Stimulated activated CD8-positive, alpha-beta memory T cell treated with anti-CD3 and anti-CD28 coated beads, Interleukin-2, amount 100 ng/mL, for 48 hours (primary cell): ENCODE data around the gene PFDN1.

Experiments used
- DNase-seq, 2 donors: peaks; one replicate each; pipeline ENCODE4 v3.0.0-alpha.2; 2020; ENCODE audit warnings: low read depth in 2 of 2

PFDN1 gene

DNA sequence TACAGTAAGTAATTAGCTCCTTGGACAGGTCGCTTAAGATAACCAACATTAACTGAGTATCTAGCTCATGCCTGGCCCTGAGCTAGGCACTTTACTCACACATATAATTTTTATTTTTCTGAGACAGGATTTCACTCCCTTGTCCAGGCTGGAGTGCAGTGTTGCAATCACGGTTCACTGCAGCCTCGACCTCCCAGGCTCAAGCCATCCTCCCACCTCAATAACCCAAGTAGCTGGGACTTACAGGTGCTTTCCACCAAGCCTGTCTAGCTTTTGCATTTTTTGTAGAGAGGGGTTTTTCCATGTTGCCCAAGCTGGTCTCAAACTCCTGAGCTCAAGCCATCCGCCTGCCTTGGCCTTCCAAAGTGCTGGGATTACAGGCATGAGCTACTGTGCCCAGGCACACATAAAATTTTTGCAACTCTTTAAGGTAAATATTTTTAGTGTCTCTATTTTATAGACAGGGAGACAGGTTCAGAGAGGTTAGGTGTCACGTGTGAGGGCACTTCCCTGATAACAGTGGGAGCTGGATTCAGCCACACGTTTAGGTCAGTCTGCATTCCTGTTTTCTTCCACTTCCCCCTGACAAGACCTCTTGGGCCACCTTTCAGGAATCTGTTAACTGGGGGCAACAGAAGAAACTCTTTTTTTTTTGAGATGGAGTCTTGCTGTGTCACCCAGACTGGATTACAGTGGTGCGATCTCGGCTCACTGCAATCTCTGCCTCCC lies 25.3 kb upstream of the PFDN1 start:
- no peak for DNase-seq

DNA sequence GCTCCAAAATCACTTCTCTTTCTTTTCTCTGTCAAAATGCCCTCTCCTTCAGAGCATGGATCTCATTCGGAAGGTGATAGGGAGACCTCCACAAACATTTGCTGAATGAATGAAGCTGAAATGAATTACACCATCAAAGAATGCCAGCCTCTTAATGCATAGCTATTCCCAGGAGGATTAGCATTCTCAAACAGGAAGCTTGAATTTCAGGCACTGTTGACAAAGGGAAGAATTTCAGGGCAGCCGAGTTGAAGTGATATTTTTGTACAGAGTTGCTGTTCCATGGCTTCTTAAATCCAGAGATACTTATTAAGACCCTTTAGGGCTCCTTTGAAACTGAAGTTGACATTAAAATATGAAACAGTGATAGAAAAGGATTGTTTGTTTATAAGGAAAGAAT lies 24.7 kb upstream of the PFDN1 start:
- DNase-seq = no peak

DNA sequence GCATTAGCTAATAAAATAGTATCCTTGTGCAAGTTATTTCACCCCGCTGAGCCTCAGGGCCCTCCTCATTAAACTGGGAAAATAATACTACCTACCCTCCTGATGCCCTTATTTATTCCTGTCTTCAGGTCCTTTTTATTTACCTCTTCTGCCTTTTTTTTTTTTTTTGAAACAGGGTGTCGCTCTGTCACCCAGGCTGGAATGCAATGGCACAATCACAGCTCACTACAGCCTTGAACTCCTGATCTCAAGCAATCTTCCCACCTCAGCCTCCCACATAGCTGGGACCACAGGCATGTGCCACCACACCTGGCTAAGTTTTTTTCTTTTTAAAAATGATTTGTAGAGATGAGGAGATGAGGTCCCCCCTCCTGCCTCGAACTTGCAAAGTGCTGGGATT lies 22.6 kb upstream of the PFDN1 start:
- no peak for DNase-seq

DNA sequence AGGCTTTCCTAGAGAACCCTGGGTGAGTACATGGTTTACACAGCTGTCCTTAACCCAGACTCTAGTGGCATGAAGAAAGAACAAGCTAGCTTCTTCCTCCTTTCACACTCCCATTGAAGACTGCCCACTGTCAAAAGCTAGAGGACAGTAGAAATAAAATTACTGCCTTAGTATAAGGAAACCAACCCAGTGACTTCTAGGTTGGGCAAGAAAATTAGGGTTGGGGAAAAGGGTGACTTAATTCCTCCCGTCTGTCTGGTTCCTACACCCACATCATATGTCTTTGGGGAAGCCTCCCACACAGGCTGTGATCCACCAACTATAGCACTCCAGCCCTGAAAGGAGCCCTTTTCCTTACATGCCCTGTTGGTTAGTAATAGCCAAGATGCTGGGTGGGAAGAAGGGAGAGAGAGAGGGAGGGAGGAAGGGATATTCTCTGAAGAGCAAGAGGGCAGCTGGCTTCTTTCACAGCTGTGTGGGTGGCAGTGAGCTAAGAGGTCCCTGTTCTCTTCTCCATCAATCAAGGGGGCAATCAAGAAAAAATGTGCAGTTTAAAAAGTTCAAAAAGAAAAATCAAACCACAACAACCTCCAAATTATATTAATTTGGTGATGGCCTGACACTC lies 21.8 kb upstream of the PFDN1 start:
- DNase-seq = no peak

DNA sequence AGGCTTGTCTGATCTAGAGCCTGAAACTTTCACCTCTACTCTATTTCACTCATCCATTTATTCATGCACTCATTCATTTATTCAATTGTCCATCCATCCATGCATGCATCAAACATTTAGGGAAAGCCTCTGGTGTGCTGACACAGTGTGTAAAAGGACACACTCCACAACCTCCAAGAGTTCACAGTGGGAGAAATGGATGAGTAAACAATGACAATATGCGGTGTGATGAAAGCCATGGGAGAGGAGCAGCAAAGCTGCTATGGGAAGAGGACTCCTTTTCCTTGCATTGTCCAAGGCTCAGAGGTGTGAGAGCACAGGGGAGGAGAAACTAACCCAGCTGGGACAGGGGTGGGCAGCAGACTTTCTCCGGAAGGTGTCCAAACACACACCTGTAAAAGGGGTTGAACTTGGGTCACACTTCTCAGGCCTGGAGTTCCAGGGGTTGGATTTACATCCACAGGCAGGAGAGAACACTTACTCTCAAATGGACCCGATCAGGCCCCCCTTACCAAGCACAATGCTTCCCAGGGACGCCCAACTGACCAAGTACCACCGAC lies 21.2 kb upstream of the PFDN1 start:
- DNase-seq = no peak

DNA sequence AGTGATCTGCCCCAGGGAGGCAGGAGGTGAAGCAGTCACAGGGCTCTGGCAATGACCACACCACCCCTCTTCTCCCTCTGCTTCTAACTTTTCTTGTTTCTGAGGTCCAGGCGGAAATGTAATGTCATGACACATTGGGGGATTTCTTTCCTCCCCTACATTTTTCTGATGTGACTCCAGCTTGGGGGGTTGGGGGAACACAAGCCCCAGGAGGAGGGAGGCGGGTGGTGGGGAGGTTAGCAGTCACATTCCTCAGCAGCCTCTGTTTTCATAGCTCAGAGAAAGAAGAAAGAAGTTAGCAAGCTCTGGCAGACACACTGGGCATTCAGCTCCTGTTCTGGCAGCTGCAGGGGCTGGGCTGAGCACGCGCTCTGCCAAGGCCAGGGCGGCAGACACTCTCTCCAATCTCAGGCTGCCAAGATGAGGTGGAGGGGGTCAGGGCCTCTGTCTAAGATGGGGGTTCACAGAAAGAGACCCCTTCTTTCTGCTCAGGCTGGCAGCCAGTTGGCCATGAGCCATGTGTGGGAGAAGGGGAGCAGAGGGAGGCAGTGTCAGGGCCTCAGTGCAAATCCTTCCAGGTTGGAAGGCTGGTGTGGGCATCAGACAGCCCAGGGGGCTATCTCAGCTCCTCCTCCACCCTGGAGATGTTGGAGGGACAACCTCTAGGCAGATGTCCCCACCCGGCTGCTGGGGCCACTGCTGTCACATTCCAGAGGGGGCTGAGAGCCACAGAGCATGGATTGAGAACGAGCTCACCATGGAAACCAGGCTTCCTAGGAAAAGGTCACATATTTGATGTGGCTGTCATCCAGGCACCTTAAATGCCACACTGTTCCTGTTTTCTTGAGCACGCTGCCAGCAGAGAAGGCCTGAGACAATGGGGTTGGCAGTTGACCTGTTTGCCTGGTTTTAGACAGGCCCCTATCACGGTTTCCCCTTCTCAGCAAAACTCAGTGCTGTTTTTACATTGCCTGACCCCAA lies 20.1 kb upstream of the PFDN1 start:
- DNase-seq = no peak

DNA sequence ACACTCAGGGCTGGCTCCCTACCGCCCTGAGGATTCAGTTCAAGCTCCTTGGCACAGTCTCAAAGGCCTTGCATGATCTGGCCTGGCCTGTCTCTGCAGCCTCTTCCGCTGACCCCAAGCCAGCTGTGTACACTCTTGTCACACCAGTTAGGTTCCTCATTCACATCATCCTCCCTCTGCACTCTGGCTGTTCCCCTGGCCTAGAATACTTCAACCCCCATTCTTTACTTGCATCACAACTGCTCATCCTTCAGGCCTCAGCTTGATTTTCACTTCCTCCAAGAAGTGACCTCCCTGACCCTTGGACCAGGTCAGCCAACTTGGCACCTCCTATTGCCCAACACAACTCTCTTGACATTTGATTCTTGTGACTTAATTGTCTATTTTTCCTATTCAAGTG lies 18.9 kb upstream of the PFDN1 start:
- no peak for DNase-seq

DNA sequence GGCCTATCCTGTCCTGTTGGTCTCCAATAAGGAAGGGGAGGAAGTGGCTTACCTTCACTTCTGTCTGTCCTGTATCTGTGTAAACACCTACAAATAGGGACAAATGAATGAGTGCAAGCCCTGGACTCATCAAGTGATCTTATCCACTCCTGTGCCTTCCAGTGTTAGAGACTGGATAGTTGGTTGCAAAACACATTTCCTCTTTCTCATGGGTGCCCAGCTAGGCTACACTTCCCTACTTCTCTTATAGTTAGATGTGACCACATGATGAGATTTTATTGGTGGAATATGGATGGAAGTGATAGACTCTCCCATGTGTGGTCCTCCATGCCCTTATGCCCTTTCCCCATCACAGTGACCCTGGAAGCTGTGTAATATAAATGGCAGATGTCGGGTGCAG lies 16.9 kb upstream of the PFDN1 start:
- DNase-seq = no peak

DNA sequence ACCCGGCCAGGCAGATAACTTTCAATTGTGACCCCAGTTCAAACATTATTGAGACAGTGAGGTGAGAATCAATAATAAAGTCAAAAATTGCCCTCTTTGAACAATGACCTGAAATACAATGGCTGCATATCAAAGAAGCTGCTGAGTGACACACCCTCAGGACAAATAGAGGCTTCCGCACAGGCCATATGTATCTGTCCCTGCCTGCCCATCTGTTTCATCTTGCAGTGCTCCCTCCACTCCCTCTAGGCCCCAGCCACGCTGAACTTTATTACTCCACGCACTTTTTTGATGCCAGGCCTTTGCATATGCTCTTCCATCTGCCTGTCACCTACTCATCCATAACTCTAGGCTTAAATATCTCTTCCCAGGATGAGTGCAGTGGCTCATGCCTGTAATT lies 15.9 kb upstream of the PFDN1 start:
- DNase-seq = no peak

DNA sequence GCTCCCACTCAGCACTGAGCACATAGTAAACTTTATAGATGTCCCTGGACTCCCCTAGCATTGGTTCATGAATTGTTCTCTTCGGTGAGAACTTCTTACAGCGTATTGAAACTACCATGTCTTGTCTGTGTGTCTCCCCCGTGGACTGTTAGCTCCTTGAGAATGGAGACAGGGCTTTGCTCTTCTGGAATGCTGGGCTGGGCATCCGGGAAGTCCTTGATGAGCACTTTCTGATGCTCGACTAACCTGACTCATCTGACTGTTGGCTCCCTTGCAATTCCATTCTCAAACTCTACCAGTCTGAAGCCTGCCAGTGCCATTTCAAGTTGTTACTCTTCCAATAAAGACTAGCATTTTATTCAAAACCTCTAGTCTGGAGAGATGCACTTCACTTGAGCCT lies 15.0 kb upstream of the PFDN1 start:
- DNase-seq = no peak

DNA sequence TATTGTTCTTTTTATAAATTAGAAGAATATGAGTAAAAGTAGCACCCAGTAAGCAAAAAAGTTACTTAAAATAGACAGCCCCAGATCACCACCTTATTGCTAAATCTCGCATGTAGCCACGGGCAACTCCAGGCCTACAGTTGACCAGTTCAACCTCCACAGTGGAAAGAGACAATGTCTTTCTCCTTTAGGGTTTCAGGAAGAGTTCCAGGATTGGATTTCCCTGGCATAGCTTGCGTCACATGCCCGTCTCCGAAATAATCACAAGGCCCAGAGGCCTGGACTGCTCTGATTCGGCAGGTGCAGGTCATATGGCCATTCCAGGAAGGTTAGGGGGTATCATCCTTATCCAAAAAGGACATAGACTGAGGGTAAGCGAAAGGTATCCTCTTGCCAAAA lies 9.9 kb upstream of the PFDN1 start:
- no peak for DNase-seq

DNA sequence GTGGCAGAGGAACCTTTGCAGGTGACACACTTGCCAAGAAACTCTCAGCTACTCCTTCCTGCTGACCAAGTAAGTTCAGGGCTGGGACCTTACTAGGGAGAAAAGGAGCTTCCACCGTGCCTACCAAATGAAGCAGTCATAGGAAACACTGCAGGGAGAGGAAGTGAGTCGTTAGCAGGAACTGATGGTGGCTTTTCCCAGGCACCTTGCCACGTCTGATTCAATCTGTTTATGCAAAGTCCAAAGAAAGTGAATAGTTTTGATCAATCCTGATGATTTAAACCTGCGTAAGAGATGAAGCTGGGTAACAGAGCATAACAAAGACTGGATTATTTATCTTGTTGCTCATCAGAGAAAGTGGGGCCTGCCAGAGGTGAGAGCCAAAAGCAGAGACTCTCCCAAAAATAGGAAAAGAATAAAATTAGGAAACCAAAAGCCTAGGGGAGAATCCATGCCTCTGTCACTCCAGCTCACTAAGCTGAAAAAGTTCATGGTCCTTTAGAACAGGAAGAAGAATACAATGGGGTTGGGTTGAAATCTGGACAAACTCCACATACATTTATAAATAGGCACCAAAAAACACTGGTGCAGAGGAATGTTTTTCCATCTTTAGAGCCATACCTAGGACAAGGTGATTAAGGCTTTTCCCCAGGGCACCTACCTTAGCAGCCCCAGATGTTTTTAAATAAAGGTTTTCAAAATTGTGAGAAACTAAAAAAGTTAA lies 9.3 kb upstream of the PFDN1 start:
- DNase-seq = no peak

DNA sequence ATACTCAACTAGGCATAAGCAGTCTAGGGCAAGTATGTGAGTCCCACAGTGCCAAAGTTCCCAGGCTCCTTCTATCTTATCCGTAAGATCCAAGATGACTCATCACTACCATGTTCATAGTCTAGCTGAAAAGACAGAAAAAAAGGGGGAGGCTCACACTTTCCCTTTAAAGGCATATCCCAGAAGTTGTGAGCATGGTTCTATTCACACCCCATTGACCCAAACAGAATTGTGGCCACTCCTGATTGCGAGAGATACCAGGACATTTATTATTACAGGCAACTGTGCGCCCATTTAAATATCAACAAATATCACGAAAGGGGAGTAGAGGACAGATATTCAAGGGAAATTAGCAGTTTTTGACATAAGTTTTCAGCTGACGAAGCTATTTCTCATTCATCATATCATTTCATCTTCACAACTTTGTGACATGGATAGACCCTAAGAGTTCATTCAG lies 8.1 kb upstream of the PFDN1 start:
- DNase-seq = no peak

DNA sequence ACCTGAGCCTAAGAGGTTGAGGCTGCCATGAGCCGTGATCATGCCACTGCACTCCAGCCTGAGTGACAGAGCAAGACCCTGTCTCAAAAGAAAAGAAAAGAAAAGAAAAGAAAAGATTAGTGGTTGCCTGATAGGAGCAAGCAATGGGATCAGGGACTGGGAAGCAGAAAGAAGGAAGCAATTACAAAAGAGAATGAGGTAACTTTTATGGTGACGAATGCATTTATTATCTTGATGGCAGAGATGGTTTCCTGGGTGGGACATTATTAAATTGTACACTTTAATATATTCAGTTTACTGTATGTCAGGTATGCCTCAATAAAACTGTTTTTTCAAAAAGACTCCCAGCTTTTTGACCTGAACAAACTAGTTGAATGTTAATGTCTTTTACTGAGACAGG lies 7.5 kb upstream of the PFDN1 start:
- no peak for DNase-seq

DNA sequence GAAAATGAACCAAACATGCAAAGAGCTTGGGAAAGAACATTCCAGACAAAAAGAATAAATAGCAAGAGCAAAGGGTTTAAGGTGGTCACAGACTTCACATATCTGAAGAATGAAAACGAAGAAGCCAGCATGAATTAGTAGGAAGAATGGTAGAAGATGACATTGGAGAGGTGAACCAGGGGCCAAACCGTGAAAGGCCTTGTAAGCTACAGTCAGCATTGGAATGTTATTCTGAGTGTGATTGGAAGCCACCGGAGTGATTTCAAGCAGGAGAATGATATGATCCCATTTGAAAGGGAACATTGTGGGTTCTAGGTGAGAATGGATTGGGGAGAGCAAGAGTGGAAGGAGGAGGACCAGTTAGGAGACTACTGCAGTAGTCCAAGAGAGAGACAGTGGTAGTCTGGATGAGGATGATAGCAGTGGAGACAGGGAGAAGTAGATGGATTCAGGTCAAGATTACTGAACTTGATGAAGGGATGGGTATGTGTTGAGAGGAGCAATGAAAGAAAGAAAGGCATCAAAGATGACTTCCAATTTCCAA lies 6.9 kb upstream of the PFDN1 start:
- no peak for DNase-seq

DNA sequence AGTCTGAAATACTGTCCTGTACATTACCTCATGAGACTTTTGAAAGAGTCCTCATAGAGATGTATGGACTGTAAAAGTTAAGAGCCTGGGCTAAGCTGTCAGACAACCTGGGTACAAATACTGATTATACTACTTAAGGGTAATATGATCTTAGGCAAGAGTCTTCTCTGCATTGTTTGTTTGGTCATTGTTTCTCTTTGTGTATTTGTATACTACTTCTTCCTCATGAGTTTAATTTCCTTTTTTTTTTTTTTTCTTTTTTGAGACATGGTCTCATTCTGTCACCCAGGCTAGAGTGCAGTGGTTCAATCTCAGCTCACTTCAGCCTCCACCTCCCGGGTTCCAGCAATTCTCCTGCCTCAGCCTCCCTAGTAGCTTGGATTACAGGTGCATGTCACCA lies 2.6 kb upstream of the PFDN1 start:
- no peak for DNase-seq

DNA sequence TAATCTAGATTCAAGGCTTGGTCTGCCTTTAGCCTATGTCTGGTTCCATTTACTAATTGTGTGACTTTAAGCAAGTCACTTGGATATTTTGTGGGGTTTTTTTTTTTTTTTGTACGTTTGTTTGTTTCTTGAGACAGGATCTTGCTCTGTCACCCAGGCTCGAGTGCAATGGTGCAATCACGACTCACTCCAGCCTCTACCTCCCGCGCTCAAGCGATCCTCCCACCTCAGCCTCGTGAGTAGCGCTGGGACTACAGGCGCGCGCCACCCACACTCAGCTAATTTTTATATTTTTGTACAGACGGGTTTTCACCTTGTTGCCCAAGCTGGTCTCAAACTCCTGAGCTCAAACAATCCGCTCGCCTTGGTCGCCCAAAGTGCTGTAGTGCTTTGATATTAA lies 1.1 kb upstream of the PFDN1 start:
- no peak for DNase-seq

DNA sequence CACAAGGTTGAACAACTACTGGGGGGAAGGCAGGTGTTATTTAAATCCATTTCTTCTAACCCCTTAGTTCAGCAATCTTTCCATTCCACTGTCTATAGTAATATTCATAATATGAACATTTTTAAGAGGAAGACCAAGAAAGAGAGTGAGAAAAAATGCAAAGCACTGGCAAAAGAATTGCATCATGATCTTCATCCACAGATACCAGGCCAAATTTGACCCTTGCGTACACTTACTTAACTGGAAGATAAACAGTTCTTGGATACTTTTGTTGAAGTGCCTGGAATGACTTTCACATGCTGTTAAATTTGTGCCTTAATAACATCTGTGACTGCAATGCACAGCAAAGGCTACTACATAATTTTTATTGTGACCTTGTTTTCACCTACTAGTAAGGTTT lies 1.8 kb downstream of the PFDN1 start:
- DNase-seq = no peak

DNA sequence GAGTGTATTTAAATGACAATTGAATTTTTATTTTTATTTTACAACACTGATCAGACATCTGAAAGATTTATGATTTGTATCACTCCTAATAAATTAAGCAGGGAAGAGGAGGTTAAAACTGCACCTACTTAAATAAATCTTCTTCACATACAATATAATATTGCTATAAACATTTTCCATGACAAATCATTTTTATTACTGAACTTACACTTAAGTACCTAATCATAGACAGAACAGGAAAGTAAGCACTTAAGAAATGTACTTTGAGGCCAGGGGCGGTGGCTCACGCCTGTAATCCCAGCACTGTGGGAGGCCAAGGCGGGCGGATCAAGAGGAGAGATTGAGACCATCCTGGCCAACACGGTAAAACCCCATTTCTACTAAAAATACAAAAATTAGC lies 3.8 kb downstream of the PFDN1 start:
- DNase-seq = no peak

DNA sequence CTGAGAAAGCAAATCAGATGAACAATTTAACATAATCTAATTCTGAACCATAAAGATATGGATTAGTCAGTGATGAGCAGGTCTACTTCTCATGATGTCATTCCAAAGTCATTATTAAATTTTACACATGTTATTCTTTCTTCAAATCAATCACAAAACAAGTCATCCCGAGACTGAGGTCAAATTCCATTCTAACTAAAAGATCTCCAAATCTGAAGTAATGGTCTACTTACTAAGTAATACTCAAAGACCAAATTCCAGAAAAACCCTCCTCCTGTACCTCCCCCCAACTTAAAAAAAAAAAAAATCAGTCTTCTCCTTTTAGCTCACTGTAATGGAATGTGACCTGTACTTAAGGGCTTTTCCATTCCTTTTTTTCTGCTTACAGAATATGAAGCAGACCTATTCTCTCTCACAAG lies 4.7 kb downstream of the PFDN1 start:
- no peak for DNase-seq

DNA sequence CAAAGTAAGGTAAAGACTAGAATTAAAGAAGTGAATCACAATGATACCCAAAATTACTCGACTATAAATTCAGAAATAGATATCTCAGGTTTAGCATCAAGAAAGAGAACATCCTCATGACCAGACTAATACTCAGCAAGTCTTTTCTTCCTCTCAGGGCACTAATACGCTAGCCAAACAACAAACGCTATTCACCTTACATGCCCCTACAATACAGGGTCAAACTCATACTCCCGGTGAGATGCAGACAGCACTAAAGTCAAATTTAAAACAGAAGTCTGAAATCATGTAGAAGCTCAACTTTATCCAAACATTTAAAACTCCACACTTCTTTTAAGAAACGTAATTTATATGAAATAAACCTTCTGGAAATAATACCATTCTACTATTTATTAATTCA lies 5.6 kb downstream of the PFDN1 start:
- no peak for DNase-seq
